Activated CD8-positive, alpha-beta memory T cell treated with anti-CD3 and anti-CD28 coated beads for 1 hour (primary cell): ENCODE data around the gene SNAP47.

ENCODE experiments used
- DNase-seq, 2 donors: peaks; one replicate each; pipeline ENCODE4 v3.0.0-alpha.2; 2020; ENCODE audit warnings: low read depth in 1 of 2; ENCODE audit errors: extremely low read depth in 1 of 2

Gene SNAP47

DNA sequence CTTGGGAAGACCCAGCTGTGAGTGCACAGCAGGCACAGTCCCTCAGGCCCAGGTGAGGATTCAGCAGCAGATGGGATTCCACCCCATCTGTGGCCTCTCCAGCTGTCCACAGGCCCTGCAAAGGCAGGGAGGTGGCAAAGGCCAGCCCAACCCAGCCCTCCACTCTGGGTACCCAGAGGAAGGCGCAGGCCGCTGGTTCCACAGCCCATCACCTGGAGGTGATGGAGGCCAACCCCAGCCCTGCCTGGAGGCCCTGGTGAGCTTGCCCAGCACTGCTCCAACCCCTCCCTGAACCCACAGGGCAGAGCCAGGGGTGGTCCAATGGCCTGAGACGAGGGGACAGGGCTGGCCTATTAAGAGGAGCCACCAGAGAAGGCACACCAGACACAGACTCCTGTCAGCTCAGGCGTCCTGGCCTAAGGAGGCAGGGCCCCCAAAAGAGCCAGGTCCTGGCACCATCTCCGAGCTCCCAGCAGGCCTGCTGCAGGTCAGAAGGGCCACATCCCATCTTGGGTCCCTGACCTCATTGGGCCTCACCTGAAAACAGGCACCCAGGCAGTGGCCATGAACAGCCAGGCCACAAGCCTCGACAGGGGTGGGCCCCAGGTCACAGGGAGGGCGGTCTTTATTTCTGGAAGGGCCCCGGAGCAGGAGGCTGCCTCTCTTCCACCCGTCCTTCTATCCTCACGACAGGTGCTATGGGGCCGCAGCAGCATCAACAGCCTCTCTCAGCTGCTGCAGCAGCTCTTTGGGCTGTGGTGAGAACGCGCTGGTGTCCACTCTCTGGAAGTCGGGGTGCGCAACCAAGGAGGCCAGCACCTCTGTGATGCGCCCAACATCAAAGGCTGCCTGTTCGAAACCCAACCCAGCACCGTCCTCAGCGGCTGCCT, 3.3 kb upstream of the SNAP47 start:
- DNase-seq: no peak

GRCh38 chr1:227732586-227733308, 2.5 kb upstream of the SNAP47 start:
- DNase-seq: no peak

GRCh38 chr1:227733309-227733705, 1.9 kb upstream of the SNAP47 start:
- DNase-seq: no peak

DNA sequence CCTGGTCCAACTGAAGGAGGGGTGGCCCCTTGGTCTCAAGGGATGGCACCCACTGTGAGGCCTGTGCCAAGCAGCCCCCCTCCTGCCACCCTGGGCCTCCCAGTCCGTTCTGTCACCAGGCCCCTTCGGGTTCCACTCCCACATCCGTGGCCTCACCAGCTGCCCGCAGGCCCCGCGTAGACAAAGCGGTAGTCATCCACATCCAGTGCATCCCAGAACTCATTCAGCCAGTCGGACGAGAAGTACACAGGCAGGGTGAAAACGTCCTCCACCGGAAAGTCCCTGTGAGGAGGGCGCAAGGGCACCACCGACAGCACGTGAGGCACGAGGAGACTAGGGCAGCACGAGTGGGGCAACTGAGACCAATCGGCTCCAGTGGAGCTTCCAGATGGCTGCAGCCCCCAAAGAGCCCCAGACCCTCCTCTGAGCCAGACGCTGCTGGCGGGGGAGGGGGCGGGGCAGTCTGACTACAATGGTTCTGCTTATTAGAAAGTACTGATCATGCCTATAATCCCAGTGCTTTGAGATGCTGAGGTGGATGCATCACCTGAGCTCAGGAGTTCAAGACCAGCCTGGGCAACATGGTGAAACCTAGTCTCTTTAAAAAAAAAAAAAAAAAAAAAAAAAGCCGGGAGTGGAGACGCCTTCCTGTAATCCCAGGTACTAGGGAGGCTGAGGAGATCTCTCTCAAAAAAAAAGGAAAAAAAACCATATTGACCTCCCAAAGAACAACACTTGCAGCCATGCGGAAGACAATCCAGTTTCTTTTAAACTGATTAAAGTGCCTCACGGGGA, 1.3 kb upstream of the SNAP47 start:
- DNase-seq: no peak

- no peak for DNase-seq
Measured at GRCh38 chr1:227734546-227734855, 734 bp upstream of the SNAP47 start.

- DNase-seq: no peak
Measured at GRCh38 chr1:227735539-227736285, 477 bp downstream of the SNAP47 start.

DNA sequence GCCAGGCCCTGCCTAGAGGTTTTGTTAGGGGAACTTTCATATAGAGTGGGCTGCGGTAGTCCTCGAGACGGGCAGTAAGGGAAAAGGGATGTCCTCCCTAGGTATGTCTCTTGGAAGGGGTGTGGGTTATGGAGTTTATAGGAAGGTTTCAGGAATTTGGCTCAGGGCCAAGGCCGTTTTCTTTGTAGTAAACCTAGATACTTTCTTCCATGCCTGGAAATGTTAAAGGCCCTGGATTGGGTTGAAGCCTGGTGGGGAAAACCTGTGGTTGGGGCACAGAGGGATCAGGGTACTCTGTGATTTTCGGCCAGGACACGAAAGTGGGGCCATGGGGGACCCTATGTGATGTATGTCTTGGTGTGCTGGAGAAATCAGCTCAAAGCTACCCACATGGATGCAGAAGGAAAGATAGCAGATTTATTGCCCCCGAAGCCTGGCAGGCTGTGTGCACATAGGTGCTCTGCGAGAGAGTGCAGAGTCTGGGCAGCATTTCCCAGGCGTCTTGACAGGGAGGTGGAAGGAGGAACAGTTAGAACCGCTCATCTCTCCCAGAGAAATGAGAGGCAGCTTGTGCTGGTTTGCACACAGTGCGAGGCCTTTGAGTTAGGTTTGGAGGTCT, 1.7 kb downstream of the SNAP47 start:
- no peak for DNase-seq

DNA sequence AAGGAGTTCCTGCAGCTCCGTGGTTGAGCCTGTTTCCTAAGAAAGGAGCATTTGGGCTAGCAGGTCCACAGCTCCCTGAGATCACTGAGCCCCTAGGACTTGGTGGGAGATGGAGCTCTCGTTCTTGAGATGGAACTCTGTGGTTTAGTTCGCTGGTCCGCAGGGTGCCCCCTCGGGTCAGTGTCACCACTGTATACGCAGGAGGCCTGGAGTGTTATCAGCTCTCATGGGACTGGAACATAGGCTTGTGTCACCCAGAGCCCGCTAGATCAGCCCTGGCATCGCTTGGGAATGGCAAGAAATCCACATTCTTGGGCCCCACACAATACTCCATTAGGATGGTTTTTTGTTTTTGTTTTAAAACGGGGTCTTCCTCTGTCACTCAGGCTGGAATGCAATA, 3.6 kb downstream of the SNAP47 start:
- DNase-seq: no peak

- DNase-seq: no peak
Measured at GRCh38 chr1:227739636-227740035, 4.4 kb downstream of the SNAP47 start.

- no peak for DNase-seq
Measured at GRCh38 chr1:227740401-227740960, 5.2 kb downstream of the SNAP47 start.

GRCh38 chr1:227741166-227741870, 6.1 kb downstream of the SNAP47 start:
- DNase-seq: no peak

DNA sequence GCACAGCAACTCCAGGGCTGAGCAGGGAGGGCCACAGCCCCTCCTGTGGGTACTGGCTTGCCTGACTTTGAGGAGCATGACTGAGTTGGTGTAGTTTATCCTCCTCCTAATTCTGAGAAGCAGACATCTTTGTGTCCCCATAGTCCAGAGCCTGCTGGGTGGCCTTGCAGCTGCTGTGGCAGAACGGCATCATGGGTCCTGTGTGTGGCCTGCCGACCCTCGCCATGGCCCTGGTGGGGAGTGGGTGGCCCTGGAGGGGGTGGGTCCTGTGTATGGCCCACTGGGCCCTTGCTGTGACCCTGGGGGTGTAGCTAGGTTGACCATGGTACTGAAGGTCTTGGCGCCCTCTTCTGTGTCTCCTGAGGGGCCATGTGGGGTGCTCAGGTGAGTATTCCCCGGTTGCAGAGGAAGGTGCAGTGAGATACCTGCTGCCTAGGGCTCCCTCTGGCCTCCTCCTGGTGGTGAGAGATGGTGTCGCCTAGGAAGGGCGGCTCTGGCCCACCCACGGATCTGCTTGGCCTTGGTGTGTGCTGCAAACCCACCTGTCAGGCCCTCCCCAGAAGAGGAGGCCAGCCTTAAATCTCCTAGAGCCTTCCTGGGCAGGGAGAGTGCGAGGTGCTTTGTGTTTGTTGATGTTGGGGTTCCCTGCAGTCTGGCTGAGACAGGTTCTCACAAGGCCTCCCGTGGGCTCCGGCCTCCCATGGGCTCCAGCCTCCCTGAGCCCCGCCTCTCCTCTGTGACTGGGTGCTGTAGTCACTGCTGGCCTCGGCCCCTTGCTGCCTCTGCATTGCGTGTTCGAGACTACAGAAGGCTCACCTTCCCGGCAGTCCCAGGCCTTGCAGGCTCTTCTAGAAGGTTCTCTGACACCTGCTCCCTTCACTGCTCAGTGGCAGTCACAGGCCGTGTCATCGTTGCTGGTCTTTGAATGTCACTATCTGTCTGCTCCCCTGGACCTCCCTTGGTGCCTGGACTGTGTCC, 7.8 kb downstream of the SNAP47 start:
- DNase-seq: no peak

DNA sequence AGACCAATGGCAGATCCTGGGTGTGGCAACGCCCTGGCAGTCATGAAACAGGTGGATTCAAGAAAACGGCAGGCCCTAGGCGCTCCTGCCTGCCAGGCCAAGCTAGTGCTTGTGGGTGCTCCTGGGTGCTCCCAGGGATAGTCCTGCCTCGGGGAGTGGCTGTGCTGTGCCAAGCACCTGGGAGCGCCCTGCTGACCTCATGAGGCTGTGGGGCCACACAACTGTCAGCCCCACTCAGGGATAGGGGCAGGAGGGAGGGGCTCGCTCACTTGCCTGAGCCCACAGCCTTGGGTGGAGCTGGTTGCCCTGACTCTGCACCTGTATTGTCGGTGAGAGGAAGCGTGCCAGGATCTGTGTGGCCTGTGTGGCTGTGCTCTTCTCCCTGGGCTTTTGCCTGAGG, 9.4 kb downstream of the SNAP47 start:
- DNase-seq: no peak

- no peak for DNase-seq
Measured at GRCh38 chr1:227745568-227746265, 10.5 kb downstream of the SNAP47 start.

DNA sequence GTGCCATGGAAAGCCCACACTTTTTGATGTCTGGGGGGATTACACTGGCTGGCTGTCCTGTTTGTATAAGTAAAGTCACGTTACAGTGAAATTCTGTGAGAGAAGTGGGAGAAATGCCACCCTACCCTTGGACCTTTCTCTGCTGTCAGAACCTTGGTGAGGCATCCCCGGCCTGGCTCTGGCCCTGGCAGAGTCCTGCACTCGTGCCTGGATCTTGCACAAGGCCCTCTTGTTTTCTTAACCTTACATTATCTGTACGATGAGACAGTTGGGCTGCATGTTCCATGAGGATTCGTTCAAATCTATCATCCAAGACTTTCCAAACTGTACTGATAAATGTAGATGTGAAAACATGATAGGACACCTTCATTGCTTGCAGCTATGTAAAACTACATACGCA, 11.4 kb downstream of the SNAP47 start:
- DNase-seq: no peak

GRCh38 chr1:227747382-227747781, 12.1 kb downstream of the SNAP47 start:
- no peak for DNase-seq

DNA sequence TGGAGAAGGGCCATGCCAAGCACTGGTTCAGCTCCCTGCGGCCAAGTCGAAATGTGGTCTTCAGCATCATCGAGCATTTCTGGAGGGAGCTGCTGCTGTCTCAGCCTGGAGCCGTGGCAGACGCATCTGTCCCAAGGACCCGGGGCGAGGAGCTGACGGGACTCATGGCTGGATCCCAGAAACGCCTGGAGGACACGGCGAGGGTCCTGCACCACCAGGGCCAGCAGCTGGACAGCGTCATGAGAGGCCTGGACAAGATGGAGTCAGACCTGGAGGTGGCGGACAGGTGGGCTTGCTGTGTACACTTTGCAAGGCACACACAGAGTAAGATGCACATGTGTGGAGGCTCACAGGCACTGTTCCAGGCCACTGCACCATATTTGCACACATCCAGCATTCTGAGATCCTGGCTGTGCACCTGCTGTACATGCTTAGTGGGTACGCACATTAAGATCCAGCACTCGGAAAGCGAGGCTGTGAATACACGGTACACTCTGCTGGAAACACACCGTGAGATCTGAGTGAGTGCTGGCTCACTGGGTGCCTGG, 12.8 kb downstream of the SNAP47 start:
- DNase-seq: no peak
